Hematopoietic multipotent progenitor cell treated with erythropoietin and hydrocortisone succinate and interleukin-3 and kit ligand, for 15 days (in vitro differentiated cells): Measurements from ENCODE around the gene TPX2.
"Not testable (repeated sequence)": the region's sequence is repeated elsewhere in the genome, so short reads cannot be mapped to it uniquely, and the experiment has no call there.

Experiments
- DNase-seq: peaks from one replicate; pipeline ENCODE4 v3.0.0-alpha.2; 2015; ENCODE audit warnings: low spot score

TPX2 gene

GRCh38 chr20:31764641-31765305, 25.7 kb downstream of the TPX2 start:
- DNase-seq: no peak

DNA sequence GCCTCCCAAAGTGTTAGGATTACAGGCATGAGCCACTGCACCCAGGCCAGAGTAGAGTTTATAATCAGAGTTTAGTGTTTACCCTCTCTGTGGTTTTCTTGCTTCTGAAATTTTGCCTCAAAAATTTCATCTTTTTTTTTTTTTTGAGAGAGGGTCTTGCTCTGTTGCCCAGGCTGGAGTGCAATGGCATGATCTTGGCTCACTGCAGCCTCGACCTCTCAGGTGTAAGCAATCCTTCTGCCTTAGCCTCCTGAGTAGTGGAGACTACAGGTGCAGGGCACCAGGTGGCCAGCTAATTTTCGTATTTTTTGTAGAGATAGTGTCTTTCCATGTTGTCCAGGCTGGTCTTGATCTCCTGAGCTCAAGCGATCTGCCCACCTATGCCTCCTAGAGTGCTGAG, 28.7 kb downstream of the TPX2 start:
- DNase-seq: no peak

DNA sequence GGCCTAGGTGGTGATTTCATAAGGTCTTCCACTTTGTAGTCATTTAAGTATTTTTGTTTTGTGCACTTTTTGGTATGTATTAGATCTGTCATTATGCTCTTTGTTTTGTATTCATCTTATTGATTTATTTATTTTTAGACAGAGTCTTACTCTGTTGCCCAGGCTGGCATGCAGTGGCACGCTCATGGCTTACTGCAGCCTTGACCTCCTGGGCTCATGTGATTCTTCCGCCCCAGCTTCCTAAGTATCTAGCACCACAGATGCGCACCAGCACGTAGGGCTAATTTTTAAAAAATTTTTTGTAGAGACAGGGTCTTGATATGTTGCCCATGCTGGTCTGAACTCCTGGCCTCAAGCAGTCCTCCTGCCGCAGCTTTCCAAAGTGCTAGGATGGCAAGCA, 30.6 kb downstream of the TPX2 start:
- no peak for DNase-seq

GRCh38 chr20:31770243-31770642, 31.2 kb downstream of the TPX2 start:
- DNase-seq: no peak

DNA sequence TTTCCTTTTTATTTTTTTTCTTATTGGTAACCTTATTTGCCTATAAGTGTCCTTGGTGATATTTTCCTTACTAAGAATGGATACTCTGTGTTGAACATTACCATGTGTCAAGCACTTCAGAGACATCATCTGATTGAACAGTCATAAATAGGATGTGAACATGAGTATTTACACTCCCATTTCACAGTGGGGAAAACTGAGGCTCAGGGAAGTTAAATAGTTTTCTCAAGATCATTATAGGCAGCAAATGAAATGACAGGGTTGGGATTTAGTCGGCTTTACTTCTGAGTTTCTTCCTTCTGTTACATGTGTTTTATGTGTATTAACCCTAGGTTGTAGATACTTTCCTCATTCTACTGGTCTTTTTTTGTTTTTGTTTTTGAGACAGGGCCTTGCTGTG, 35.3 kb downstream of the TPX2 start:
- no peak for DNase-seq

GRCh38 chr20:31780839-31781238, 41.7 kb downstream of the TPX2 start:
- DNase-seq: no peak

DNA sequence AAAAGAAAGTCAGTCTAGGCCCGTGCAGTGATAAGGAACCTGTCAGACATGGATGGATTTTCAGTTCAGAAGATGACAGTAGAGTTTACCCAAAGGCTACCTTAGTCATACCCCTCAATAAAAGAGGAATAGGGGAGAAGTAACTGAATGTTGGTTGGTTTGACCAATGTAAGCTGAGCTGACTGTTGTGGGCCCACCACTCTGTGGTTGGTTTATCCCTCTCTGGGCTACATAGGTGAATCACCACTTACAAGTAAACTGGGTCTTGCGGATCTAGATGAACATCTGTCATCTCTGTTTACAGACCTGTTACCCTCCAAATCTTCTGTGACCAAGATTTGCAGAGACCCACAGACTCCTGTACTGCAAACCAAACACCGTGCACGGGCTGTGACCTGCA, 42.9 kb downstream of the TPX2 start:
- no peak for DNase-seq

DNA sequence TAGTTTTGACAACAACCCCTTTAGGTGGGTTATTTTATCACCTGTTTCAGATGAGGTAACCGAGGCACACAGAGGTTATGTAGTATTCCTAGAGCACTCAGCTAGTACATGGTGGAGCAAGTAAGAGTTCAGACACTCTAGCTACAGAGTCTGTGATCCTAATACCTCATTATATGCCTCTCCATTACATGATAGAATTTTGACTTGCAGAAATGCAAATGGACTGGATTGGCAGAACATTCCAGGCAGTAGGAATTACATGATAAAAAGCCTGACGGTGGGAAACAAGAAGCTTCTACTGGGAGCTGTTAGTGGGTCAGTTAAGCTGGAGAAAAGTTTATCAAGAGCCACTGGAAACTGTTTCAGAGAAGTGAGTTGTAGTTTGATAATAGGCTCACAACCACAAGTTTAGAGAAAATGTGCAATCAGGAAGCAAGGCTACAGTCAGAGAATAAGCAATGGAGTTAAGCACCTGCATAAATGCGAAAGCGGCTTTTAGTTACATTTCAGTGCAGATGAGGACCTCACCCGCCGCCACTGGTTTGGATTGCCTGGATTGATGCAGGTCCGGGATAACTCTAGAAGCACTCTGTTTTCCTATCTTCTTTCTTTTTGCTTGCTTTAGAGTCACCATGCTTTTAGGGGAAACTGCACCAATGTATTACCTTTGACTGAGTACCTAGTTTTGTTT, 45.4 kb downstream of the TPX2 start:
- no peak for DNase-seq

- no peak for DNase-seq
These were observed 46.0 kb downstream of the TPX2 start for GRCh38 chr20:31785089-31785488.

GRCh38 chr20:31788578-31788977, 49.5 kb downstream of the TPX2 start:
- DNase-seq: no peak

GRCh38 chr20:31790401-31790800, 51.3 kb downstream of the TPX2 start:
- no peak for DNase-seq

DNA sequence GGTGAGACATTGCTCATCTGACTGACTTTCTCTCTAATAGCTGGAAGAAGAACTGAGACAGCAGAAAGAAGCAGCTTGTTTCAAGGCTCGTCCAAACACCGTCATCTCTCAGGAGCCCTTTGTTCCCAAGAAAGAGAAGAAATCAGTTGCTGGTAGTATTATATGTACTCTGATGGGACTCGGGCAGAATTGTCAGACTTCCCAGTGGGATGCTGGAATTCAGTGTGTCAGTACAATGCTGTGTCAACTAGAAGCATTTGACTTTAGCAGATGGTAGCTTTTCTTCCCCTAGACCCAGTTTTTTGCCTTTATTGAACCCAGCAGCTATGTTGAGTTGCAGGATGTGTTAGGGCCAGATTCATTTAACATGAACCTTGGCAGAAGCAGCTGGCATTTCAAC, 58.3 kb downstream of the TPX2 start:
- no peak for DNase-seq

GRCh38 chr20:31801508-31801907, 62.4 kb downstream of the TPX2 start:
- peak; percentile 15 for DNase-seq

DNA sequence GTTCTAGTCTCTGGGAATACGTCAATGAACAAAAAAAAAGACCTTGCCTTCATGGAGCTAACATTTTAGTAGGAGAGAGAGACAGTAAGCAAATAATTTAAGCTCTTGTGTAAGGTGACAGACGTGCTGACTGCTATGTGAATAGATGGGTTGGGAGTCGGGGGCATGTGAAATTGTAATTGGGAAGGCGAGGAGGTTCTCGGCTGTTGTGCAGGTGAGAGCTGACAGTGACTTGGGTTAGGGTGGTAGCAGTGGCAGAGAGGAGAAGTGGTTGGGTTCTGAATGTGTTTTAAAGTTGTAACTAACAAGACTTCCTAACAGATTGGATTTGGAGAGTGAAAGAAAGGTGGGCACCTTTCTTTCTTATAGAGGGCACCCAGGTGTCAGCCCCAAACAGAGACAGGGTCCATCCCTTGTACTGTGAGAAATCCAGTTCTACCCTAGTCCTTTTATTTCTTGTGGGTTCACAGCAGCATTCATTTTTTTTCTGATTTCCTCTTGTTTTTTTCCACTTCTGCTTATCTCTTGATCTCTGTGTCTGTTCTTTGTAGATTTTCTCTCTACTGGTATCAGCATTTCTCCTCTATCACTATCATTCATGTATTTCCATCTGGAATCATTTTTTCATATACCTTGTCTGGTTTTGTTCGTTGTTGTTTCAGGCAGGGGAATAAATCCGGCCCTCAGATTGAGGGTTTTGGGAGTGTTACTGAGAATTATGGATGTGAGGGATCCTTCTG, 64.6 kb downstream of the TPX2 start:
- DNase-seq: no peak

- no peak for DNase-seq
These were observed 67.7 kb downstream of the TPX2 start for GRCh38 chr20:31806564-31807355.

- no peak for DNase-seq
These were observed 69.4 kb downstream of the TPX2 start for GRCh38 chr20:31808481-31808880.

- DNase-seq: no peak
These were observed 70.6 kb downstream of the TPX2 start for GRCh38 chr20:31809661-31810060.

GRCh38 chr20:31811198-31811597, 72.1 kb downstream of the TPX2 start:
- DNase-seq: no peak

- no peak for DNase-seq
These were observed 73.0 kb downstream of the TPX2 start for GRCh38 chr20:31811796-31812728.

- DNase-seq: no peak
These were observed 74.5 kb downstream of the TPX2 start for GRCh38 chr20:31813611-31814010.

GRCh38 chr20:31814142-31814541, 75.1 kb downstream of the TPX2 start:
- DNase-seq: not testable (repeated sequence)
